Panc1 (cell line): ENCODE data around the gene ADIPOR2.

Experiments
- POLR2AphosphoS5 ChIP-seq: IDR thresholded peaks from 2 replicates; pipeline ENCODE4 v1.6.1; 2012; ENCODE audit warnings: mild to moderate bottlenecking, low read depth, low read length, moderate library complexity
- TF ChIP-seq, protein P1 (sequence below): fragments of 450-650 bp; IDR thresholded peaks from 2 replicates; pipeline ENCODE4 v1.5.1; 2017; ENCODE audit warnings: mild to moderate bottlenecking

DNA sequence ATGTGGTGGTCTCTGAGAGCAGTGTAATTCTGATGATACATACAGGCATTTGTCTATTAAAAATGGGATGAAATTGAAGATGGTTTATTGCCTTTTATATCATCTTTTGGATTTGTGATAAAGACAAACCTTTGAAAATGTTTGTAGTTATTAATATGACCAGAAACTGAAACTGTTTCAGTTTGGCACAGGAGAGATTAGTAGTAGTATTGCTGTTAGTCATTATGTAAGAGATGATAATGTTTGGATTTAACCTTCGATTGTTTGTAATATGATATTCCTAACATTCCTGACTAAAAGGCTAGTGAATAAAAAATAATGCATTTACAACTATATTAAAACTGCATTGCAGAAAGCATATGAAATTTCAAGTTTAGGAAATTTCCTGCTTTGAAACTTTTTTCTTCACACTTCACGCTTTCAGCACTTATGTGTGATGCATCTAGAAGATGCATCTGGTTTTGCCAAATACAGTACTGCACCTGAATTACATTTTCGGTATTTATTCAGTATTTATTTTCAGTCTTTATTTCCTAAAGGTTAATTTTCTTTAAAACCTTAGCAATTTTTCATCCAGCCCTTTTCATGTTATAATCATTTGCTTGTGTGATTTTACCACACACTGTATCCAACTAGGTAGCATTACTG is 25.5 kb downstream of the ADIPOR2 start:
- TF ChIP-seq, protein P1, sequence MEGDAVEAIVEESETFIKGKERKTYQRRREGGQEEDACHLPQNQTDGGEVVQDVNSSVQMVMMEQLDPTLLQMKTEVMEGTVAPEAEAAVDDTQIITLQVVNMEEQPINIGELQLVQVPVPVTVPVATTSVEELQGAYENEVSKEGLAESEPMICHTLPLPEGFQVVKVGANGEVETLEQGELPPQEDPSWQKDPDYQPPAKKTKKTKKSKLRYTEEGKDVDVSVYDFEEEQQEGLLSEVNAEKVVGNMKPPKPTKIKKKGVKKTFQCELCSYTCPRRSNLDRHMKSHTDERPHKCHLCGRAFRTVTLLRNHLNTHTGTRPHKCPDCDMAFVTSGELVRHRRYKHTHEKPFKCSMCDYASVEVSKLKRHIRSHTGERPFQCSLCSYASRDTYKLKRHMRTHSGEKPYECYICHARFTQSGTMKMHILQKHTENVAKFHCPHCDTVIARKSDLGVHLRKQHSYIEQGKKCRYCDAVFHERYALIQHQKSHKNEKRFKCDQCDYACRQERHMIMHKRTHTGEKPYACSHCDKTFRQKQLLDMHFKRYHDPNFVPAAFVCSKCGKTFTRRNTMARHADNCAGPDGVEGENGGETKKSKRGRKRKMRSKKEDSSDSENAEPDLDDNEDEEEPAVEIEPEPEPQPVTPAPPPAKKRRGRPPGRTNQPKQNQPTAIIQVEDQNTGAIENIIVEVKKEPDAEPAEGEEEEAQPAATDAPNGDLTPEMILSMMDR, result no peak
- no peak for TF ChIP-seq POLR2AphosphoS5
